A673 (cell line): Measurements from ENCODE around the gene LIMS1. TPM values are rescaled to one million over a fixed set of nuclear protein-coding genes. Genes with fewer than 3 reads are reported as not detected.
"Not testable (repeated sequence)": the region's sequence is repeated elsewhere in the genome, so short reads cannot be mapped to it uniquely, and the experiment has no call there.

Experiments used
- BruUV-seq: library from RNA; stranded (reverse); fragments of 400-500 nt; replicated peaks from 2 replicates; lab custom pipeline; 2021; lab: Mats Ljungman, UMichigan
- CTCF ChIA-PET: fragments of 300-600 bp; sonication (Branson Sonifier 250); formaldehyde crosslinking; loops from one replicate; lab custom pipeline; 2022; ENCODE audit warnings: antibody characterized with exemption; lab: Charles Lee
- POLR2A ChIA-PET: fragments of 300-600 bp; sonication (Branson Sonifier 250); formaldehyde crosslinking; loops from one replicate; lab custom pipeline; 2022; ENCODE audit warnings: antibody characterized with exemption; ENCODE audit not compliant: low non-redundant PET; lab: Charles Lee
- DNase-seq: peaks from one replicate; pipeline ENCODE4 v3.0.0-alpha.2; 2015; ENCODE audit warnings: low spot score
- H3K27ac ChIP-seq: fragments of 200-600 bp; sonication (generic); 2 replicates; pipeline ENCODE4 v1.5.1; 2016; ENCODE audit warnings: mixed run types, low read depth, mild to moderate bottlenecking, mixed read lengths, antibody characterized with exemption, low read length; ENCODE audit not compliant: poor library complexity, severe bottlenecking
- H3K27me3 ChIP-seq: fragments of 200-600 bp; sonication (generic); replicated peaks from 2 replicates; pipeline ENCODE4 v1.6.1; 2017; ENCODE audit warnings: mixed run types, low read depth, mild to moderate bottlenecking, mixed read lengths, antibody characterized with exemption, low read length; ENCODE audit not compliant: insufficient read depth, poor library complexity
- H3K36me3 ChIP-seq: fragments of 200-600 bp; sonication (generic); 2 replicates; pipeline ENCODE4 v1.6.1; 2016; ENCODE audit warnings: mixed run types, mild to moderate bottlenecking, mixed read lengths, antibody characterized with exemption, low read length; ENCODE audit not compliant: insufficient read depth, poor library complexity, severe bottlenecking
- H3K4me1 ChIP-seq: fragments of 200-600 bp; sonication (generic); 2 replicates; pipeline ENCODE4 v1.6.1; 2017; ENCODE audit warnings: mixed run types, mild to moderate bottlenecking, mixed read lengths, antibody characterized with exemption, low read length; ENCODE audit not compliant: insufficient read depth, poor library complexity, severe bottlenecking
- H3K4me3 ChIP-seq: fragments of 200-600 bp; sonication (generic); 2 replicates; pipeline ENCODE4 v1.5.1; 2016; ENCODE audit warnings: low read depth, mixed run types, mild to moderate bottlenecking, mixed read lengths, low read length; ENCODE audit not compliant: poor library complexity, severe bottlenecking
- H3K9me3 ChIP-seq: fragments of 200-600 bp; sonication (generic); 2 replicates; pipeline ENCODE4 v1.6.1; 2016; ENCODE audit warnings: mixed run types, low read depth, mild to moderate bottlenecking, mixed read lengths, antibody characterized with exemption, low read length; ENCODE audit not compliant: poor library complexity, severe bottlenecking
- intact Hi-C: fragments of 100-400 bp; cut with micrococcal nuclease; formaldehyde crosslinking; loops from one replicate; pipeline ENCODE4 v1.10.0; 2022; ENCODE audit not compliant: unreplicated experiment
- total RNA-seq: library from RNA; stranded (reverse); gene quantifications from 2 replicates; pipeline ENCODE4 v1.2.3, GENCODE V29; 2021

LIMS1 gene
- total RNA-seq, 1 experiment from 2014 or later = 43.9 TPM

DNA sequence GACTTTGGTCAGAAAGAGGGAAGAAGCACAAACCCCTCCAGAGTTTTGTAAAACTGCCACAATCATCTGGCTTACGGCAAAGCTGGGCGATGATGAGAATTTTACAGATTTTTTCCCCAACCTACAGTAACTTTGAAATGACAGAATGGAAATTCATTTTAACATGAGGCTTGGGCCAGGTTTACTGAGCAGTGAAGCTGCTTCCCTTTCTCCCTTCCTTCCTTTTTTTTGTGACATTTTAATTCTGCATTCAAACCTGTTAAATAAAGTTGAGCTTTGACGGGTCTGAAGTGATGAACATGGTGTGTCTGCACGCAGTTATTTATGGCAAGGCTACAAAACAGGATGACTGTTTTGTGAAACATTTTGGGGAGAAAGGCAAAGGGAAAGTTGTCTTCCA is 123.2 kb downstream of the LIMS1 start:
- CTCF ChIA-PET, BruUV-seq, H3K36me3 ChIP-seq, H3K4me1 ChIP-seq, intact Hi-C loops, POLR2A ChIA-PET, H3K4me3 ChIP-seq, H3K27me3 ChIP-seq, H3K27ac ChIP-seq, H3K9me3 ChIP-seq, DNase-seq: not testable (repeated sequence)

DNA sequence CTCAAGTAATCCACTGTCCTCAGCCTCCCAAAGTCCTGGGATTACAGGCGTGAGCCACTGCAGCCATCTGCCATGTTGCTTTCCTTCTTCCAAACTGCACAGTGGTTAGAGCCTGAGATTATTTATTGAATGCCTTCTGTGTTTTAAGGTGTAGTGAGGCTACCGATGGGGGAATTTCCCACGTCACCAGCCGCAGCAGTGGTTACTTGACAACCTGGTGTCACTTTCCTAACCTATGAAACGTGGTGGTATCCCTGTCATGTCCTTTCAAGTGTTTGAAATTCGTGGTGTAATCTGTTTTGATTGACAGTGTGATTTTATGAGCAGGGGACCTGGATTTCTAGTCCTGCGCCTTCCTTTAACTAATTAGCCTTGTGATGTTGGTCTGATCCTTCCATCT is 124.3 kb downstream of the LIMS1 start:
- BruUV-seq, H3K9me3 ChIP-seq, CTCF ChIA-PET, H3K4me3 ChIP-seq, DNase-seq, H3K27ac ChIP-seq, H3K36me3 ChIP-seq, H3K27me3 ChIP-seq, H3K4me1 ChIP-seq, POLR2A ChIA-PET, intact Hi-C loops: not testable (repeated sequence)

DNA sequence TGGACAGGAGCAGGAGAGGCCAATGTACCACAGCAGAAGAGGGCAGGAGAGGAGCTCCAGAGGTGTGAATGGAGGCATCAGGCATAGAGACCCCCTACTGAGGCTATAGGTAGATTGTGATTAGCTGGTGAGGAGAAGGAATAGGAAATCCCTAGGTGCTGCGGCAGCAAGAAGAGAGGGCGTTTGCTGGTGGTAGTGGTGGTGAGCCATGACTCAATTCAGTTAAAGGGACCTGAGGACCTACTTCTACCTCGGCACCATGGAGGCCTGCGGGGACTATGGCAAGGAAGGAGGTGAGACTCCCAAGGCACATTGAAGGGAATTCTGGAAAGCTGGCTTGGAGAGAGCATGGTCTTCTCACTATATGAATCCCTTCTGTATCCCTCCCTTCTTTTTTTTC is 127.2 kb downstream of the LIMS1 start:
- H3K9me3 ChIP-seq, H3K36me3 ChIP-seq, intact Hi-C loops, H3K4me1 ChIP-seq, CTCF ChIA-PET, POLR2A ChIA-PET, H3K27me3 ChIP-seq, H3K27ac ChIP-seq, BruUV-seq, H3K4me3 ChIP-seq, DNase-seq: not testable (repeated sequence)

DNA sequence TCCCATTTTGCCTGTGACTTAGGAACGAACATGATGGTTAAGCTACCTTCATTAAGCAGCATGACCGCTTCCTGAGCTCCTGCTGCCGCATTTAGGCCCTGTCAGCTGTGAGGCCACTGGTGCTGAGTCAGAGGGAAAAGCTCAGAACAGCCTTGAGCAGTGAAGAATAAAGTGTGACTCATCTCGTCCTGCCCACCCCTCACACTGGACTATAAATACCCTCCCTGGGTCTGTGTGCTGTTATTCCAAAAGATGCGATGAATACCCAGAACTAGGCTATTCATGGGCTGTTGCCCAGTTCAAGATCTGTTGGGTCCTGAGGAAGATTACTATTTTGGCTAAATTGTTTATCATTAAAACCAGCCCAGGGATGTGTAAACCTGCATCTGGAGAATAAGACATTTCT is 127.9 kb downstream of the LIMS1 start:
- BruUV-seq, H3K27me3 ChIP-seq, H3K36me3 ChIP-seq, intact Hi-C loops, H3K27ac ChIP-seq, H3K9me3 ChIP-seq, H3K4me1 ChIP-seq, H3K4me3 ChIP-seq, POLR2A ChIA-PET, CTCF ChIA-PET: not testable (repeated sequence)
- DNase-seq = peak; percentile 57

DNA sequence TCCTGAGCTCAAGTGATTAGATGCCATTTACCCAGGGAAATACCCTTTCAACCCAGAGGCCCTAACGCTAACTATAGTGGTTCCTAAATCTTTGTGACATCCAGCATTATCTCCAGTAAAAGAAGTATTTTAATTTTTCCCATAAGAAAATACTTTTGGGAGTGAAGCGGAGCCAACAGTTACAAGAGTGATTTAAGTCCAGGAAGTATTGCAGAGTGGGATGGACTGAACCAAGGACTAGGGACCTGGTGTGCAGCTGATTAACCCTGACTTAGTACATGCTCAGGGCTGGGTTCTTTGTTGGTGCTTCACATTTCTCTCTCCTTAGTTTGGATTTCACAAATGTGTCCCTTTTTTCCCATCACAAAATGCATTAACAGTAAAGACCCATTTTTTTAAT is 129.1 kb downstream of the LIMS1 start:
- POLR2A ChIA-PET, H3K9me3 ChIP-seq, BruUV-seq, H3K4me3 ChIP-seq, H3K27ac ChIP-seq, intact Hi-C loops, CTCF ChIA-PET, DNase-seq, H3K4me1 ChIP-seq, H3K36me3 ChIP-seq, H3K27me3 ChIP-seq: not testable (repeated sequence)

DNA sequence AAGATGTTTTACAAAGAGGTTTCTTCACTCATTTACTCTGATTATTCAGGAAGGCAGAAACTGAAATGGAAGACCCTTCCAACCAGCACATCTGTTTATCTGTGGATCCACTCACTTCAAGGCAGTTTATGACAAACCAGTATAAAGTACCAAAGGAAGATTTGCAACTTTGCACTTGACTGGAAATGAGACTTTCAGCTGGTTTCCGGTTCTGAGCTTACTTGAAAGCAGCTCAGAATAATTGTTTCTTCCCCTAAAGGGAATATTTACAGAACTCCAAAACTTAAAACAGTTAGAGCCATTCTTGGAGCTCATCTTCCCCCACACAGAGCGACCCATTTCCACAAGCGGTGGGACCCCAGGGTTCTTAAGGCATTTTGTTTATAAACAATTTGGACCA is 129.8 kb downstream of the LIMS1 start:
- H3K27ac ChIP-seq, CTCF ChIA-PET, BruUV-seq, H3K4me3 ChIP-seq, H3K27me3 ChIP-seq, DNase-seq, H3K36me3 ChIP-seq, intact Hi-C loops, H3K9me3 ChIP-seq, H3K4me1 ChIP-seq, POLR2A ChIA-PET: not testable (repeated sequence)

DNA sequence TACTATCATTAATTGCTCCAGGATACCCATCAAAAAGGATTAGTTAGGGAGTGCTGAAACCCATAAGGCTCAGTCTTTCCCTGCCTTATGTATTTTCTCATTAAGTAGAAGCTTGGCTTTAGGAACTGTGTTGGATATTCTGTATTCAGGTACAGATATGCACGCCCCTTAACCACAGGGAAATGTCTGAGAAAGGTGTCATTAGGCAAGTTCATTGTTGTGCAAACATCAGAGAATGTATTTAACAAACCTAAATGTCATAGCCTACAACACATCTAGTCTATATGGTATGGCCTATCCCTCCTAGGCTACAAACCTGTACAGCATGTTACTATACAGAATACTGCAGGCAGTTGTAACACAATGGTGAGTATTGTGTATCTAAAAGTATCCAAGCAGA is 130.7 kb downstream of the LIMS1 start:
- POLR2A ChIA-PET = not testable (repeated sequence)

DNA sequence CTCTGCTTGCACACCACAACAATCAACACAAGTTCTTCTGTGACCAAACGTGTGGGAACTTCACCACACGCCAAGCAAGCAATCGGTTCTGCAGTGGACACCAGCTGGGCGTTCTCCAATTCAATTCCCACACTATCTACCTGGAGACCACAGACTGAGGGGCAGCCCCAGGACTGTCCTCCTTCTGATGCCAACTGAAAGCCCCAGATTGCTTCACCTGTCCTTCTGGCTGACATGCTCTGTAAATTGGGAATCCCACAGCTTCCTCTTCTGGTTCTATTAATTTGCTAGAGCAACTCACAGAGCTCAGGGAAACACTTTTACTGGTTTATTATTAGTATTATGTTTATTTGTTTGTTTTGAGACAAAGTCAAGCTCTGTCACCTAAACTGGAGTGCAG is 131.7 kb downstream of the LIMS1 start:
- CTCF ChIA-PET = not testable (repeated sequence)

More for the DNA sequence above, 130.7 kb downstream of the LIMS1 start:
- intact Hi-C loops, H3K27ac ChIP-seq, H3K4me3 ChIP-seq, H3K36me3 ChIP-seq, DNase-seq, H3K27me3 ChIP-seq, CTCF ChIA-PET, H3K9me3 ChIP-seq, H3K4me1 ChIP-seq, BruUV-seq: not testable (repeated sequence)

More for the DNA sequence above, 131.7 kb downstream of the LIMS1 start:
- H3K27ac ChIP-seq, H3K27me3 ChIP-seq, H3K36me3 ChIP-seq, H3K4me3 ChIP-seq, POLR2A ChIA-PET, BruUV-seq, intact Hi-C loops, H3K9me3 ChIP-seq, DNase-seq, H3K4me1 ChIP-seq: not testable (repeated sequence)
